CD4-positive, alpha-beta T cell treated with Interleukin-4 for 1 hour (primary cell): Measurements from ENCODE around the gene KRT20.
"Not testable (repeated sequence)": the region's sequence is repeated elsewhere in the genome, so short reads cannot be mapped to it uniquely, and the experiment has no call there.

Experiments
- DNase-seq, 2 donors: peaks; one replicate each; pipeline ENCODE4 v3.0.0-alpha.2; 2020 to 2022

Gene KRT20

DNA sequence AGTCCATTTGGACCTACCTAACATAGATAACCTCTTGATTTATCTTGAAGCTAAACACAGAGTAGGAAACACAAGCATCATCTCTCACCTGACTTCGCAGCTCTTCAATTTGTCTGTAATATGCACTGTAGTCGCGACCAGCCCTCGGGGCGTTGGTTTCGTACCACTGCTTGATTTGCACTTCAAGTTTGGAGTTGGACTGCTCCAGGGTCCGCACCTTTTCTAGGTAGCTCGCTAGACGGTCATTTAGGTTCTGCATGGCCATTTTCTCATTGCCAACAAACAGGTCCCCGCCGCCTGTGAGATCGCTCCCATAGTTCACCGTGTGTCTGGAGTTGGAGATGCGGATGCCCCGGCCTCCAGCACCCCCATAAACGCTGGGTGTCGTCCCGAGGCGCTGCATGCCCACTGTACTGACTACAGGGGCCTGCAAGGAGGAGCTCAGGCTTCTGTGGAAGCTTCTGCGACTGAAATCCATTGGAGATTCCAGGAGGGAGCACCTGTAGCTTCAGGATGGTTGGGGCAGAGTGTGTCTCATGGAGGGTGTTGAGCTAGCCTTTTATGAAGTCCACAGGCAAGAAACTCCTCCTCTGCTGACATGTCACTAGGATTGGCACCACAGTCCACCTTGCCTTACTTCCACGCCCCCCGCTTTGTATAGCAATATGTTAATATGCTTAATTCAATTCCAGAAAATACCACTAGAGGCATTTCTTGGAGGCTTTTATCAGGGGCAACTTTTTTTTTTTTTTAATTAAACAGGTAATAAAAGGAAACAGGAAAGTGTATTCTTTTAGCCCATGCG is at the start of gene KRT20:
Gene KRT20 (minus strand): TSS at position 535 of the 805 bp plus-strand sequence. CDS start 57 bp downstream, at position 478.
- DNase-seq = no peak

DNA sequence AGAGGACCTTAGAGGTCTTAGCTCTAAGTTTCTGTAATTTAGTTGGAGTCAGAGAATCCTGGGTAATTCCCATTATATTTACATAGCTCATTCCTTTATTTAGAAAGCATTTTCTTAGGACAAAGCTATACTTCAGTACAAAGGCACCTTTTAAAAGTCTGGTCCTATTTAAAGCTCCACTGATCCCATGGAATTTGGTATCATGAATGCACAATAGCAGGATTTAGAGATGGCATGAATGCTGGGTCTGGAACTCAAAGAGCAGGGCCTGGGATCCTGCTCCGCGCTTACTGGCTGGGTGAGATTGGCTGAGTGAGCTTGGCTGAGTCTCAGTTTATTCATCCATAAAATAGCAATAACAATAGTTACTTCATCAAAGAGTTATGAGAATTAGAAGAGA is 47.6 kb upstream of the KRT20 start:
- no peak for DNase-seq

DNA sequence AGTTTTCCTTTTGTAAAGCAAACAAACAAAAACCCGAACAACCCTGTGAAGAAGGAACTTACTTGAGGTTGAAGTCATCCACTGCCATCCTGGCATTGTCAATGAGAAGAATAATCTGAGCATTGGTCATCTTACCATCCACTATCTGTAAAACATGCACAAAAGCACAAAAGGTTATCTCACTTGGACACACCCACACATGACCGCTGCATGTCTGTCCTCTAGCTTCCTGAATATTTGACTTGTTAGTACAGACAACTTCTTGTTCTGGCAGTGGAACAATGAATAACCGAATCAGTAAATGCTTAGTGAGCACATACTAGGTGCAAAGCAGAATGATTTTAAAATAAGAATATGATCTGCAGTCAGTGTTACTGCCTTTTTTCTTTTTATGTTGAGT is 46.3 kb upstream of the KRT20 start:
- no peak for DNase-seq

DNA sequence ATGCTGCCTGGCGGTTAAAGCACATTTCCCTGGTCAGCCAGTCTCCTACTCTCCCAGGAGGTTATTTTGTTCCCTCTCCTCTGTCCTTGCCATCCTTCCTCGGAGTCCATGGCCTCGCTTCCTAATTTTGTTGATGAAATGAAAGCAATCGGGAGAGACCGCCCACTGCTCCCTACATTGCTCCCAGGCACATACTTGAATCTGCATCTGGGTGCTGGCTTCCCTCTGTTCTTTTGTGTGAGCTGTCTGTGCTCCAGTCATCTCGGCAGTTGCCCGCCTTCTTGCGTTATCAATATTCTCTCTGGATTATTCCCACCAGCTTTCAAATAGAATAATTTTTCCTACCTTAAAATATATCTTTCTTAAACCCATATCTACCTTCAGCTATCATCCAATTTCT is 41.3 kb upstream of the KRT20 start:
- DNase-seq = no peak

GRCh38 chr17:40922239-40922638 is 37.2 kb upstream of the KRT20 start:
- DNase-seq = peak in 1 of 2 donors; percentile 55

DNA sequence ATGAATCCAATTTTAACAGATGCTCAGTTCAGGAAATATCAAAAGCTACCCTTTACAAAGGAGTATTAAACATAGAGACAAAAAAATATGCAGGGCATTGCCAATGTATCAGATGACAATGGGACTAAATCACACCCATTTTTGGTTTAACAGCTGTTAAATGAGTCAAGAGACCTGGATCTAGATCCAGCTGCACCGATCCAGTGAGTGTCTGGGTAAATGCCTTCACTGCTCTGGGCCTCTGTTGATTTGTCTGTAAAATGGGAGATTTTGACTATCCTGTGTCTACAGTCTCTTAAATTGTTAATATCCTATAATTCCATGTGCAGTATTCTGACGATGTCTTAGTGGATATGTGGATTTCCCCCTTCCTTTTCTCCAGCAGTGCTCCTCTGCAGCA is 36.0 kb upstream of the KRT20 start:
- no peak for DNase-seq

GRCh38 chr17:40917116-40917515 is 32.1 kb upstream of the KRT20 start:
- not testable (repeated sequence) for DNase-seq

GRCh38 chr17:40916366-40916765 is 31.3 kb upstream of the KRT20 start:
- DNase-seq = no peak

GRCh38 chr17:40915721-40916256 is 30.7 kb upstream of the KRT20 start:
- DNase-seq = no peak

- no peak for DNase-seq
These were observed 30.2 kb upstream of the KRT20 start for GRCh38 chr17:40915199-40915661.

DNA sequence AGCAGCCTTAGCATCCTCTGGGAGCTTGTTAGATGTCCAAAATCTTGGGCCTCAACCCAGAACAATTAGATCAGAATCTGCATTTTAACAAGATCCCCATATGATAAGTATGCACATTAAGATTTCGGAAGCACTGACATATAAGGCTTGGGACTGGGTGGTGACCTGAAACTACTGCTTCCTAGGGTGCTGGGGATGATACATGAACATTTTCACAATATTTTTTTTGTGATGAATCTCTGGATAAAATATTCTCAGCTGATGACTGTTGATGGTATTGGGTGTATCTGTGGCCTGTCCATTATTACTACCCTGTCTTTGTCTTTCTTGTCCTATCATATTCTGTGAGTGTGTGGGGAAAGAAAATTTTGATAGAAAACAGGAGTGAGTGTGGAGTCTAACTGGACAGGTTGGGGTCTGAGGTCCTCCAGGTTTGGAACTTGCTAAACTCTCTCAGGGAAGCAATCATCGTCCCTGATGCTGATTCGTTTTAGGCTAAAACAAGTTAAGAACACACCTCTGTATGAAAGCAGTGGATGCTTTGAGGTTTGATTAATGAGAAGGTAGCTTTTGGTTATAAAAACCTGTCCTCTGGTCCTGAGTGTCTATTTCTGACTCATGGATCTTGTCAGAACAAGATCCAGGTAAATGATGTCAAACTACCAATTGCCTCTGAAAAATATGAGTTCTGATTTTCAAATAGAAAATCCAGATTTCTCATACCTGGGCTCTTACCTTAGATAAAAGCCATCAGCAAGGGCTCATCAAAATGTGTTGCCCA is 29.2 kb upstream of the KRT20 start:
- DNase-seq = no peak

- no peak for DNase-seq
These were observed 27.6 kb upstream of the KRT20 start for GRCh38 chr17:40912486-40913210.

DNA sequence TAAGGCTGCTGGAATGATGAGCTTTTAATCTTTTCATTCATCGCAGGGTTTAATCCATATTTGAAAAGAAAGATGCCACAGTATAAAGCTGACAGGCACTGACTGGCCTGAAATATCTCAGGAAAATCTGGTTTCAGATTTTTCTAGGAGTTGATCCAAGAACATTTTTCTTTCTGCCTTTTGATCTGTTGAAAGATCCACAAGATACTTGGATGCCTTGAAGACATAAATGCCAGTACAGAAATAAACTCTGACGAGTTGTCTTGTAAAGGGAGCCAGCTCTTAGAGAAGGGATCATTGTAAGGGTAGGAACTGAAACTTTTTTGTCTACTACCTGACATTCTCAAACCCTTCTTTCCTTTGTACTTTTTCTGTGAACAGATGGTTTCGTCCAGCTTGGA is 25.4 kb upstream of the KRT20 start:
- no peak for DNase-seq

GRCh38 chr17:40909755-40910154 is 24.7 kb upstream of the KRT20 start:
- no peak for DNase-seq

DNA sequence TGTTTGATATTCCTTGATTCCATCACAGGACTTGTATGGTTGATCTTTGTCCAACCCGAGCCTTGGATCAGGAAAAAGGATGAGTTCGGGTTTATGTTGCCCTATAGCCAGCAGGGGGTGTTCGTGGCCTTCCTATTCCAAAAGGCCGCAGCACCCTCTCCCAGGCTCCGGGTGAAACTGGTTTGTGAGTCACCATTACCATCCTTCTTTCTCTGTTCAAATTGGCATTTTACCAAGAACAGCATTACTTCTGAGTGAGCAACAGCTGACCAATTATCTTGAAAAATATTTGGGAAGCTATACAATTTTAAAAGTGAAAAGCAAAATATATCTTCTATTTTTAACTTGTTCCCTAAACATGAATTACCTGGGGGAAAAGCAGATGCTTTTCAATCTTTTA is 24.3 kb upstream of the KRT20 start:
- DNase-seq = peak; percentile 73 to 78

DNA sequence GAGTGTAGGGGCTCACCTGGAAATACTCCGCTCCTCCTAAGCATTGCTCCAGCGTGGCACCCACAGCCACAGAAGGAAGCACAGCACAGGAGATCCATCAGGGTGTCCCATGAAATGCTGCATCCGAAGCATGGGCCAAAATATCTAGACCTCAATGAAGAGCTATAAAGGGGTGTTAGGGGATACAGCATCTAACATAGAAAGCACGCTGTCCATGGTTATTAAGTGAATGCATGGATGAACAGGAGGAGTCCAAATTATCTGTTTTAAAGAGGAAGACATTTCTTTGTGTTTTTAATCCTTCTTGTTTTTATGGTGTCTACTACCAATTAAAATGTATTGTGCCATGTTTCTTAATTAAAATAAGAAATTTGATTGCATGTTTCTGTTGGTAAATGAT is 21.6 kb upstream of the KRT20 start:
- DNase-seq = no peak

GRCh38 chr17:40905370-40905769 is 20.3 kb upstream of the KRT20 start:
- no peak for DNase-seq

- DNase-seq = no peak
These were observed 18.2 kb upstream of the KRT20 start for GRCh38 chr17:40903129-40903847.

GRCh38 chr17:40902498-40902897 is 17.5 kb upstream of the KRT20 start:
- DNase-seq = no peak

- DNase-seq = no peak
These were observed 17.0 kb upstream of the KRT20 start for GRCh38 chr17:40901981-40902474.

DNA sequence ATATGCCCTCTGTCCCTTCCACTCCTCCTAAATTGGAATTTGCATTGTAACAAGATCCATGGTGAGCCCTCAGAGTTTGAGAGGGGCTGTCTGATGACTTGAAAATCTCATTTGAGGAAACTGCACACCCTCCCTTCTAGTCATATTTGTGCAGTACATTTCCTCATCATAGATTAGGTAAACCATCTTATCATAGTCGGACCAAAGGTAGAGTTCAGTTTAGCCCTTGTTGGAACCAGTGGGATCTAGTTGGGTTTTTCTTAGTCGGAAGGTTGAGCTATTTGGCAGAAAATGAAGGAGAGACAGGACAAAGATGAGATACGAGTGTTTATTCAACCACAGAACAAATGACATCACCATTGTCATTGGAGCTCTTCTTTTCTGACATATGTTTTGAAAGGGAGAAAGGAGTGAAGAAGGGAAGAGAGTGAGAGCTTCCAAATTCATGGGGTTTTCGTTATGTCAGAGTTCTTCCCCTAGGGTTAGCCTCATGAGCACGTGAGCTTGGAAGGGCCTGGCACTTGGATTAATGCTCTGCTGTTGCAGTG is 15.8 kb upstream of the KRT20 start:
- DNase-seq = no peak

- DNase-seq = no peak
These were observed 11.9 kb upstream of the KRT20 start for GRCh38 chr17:40896916-40897455.
